PC-9 (cell line): ENCODE results near the gene FPR1.

Experiments
- CTCF ChIP-seq: fragments of 200-600 bp; sonication (generic); conservative IDR thresholded peaks from 2 replicates; pipeline ENCODE4 v1.6.1; 2017; ENCODE audit warnings: mixed run types, antibody characterized with exemption, mild to moderate bottlenecking, moderate library complexity
- EZH2 ChIP-seq: fragments of 200-600 bp; sonication (generic); IDR thresholded peaks from 2 replicates; pipeline ENCODE4 v1.8.0; 2017; ENCODE audit warnings: antibody characterized with exemption, low read depth

GRCh38 chr19:51796195-51796679 is 44.6 kb upstream of the FPR1 start:
- TF ChIP-seq CTCF (no peak), EZH2 (no peak)
